ENCODE data around the gene BNIP2.

The BNIP2 gene

DNA sequence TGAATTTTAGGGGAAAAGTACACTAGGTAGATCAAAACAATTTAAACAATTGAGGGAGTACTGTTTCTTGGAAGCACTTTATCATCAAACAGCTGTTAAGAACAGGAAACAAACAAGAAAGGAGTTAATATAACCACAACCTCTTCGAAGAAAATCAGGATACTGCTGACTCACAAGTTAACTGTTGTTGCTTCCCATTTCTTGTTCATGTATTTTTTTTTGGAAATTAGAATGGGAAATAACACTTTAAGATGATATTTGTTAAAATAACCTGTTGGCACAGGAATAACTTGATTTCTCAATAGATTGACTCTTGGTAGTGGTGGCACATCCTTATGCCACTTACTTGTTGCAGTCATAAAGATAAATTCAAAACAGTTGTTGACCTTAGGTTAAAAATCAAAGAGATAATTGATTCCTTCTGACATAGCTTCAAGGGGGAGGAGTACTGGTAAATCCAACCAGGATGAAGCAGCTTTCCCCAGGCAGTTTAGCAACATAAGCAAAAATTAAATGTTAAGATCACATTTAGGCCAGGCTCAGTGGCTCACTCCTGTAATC, 3.3 kb downstream of the BNIP2 start:
- no peaks in the 10 kb centered on the region for H3K27me3 Mint-ChIP-seq (ENCODE audit: low read depth, poor library complexity)
- TF ChIP-seq, protein P1, sequence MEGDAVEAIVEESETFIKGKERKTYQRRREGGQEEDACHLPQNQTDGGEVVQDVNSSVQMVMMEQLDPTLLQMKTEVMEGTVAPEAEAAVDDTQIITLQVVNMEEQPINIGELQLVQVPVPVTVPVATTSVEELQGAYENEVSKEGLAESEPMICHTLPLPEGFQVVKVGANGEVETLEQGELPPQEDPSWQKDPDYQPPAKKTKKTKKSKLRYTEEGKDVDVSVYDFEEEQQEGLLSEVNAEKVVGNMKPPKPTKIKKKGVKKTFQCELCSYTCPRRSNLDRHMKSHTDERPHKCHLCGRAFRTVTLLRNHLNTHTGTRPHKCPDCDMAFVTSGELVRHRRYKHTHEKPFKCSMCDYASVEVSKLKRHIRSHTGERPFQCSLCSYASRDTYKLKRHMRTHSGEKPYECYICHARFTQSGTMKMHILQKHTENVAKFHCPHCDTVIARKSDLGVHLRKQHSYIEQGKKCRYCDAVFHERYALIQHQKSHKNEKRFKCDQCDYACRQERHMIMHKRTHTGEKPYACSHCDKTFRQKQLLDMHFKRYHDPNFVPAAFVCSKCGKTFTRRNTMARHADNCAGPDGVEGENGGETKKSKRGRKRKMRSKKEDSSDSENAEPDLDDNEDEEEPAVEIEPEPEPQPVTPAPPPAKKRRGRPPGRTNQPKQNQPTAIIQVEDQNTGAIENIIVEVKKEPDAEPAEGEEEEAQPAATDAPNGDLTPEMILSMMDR (IDR thresholded peaks at IDR 0.05), result no peak
- peaks cover 51% of the 10 kb centered on the region for H3K36me3 Mint-ChIP-seq (ENCODE audit: low read depth)
- no peak for DNase-seq
- H3K4me3 Mint-ChIP-seq, result no peak overlapping the region
- peaks cover 24% of the 10 kb centered on the region for H3K4me1 Mint-ChIP-seq
- H3K27ac Mint-ChIP-seq, result no peak overlapping the region
- H3K9me3 Mint-ChIP-seq, result no peaks in the 10 kb centered on the region

DNA sequence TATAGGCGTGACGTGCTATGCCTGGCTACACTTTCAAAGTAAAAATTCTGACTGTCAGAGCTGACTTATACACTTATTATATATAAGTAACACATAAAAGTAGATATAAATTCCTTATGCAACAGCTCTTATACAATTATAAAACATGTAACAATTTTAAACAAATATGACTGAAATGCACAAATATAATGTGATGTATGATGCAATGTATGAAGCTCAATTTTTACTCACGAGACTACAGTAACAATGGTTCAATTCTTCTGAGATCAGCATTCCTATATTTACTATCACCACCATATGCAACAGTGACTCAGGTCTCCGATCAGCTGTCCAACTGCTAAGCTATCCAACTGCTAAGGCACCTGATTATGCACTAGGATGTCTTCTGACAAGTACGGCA, 8.2 kb downstream of the BNIP2 start:
- Mint-ChIP-seq H3K27ac (no peak overlapping the region), H3K4me3 (no peak overlapping the region), H3K4me1 (peaks cover 5% of the 10 kb centered on the region), H3K9me3 (no peaks in the 10 kb centered on the region), H3K36me3 (ENCODE audit: low read depth) (peaks cover 74% of the 10 kb centered on the region), H3K27me3 (ENCODE audit: low read depth, poor library complexity) (no peaks in the 10 kb centered on the region)
- DNase-seq, result no peak
- TF ChIP-seq, protein P1 (IDR thresholded peaks at IDR 0.05), result no peak

DNA sequence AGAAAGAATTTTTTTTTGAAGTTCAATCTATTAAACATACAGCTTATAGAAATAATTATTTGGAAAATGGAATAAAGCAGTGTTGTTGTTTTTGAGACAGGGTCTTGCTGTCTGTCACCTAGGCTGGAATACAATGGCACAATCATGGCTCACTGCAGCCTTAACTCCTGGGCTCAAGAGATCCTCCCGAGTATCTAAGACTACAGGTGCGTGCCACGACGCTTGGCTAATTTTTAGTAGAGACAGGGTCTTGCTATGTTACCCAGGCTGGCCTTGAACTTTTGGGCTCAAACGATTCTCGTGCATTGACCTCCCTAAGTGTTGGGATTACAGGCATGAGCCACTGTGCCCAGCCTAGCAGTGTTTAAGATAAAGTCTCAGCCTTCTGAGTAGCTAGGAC, 8.8 kb downstream of the BNIP2 start:
- Mint-ChIP-seq H3K27ac (no peak overlapping the region), H3K36me3 (ENCODE audit: low read depth) (peaks cover 73% of the 10 kb centered on the region), H3K4me1 (peaks cover under 1% of the 10 kb centered on the region), H3K9me3 (no peaks in the 10 kb centered on the region), H3K27me3 (ENCODE audit: low read depth, poor library complexity) (no peaks in the 10 kb centered on the region), H3K4me3 (no peak overlapping the region)
- DNase-seq, result no peak
- TF ChIP-seq, protein P1 (IDR thresholded peaks at IDR 0.05), result no peak

DNA sequence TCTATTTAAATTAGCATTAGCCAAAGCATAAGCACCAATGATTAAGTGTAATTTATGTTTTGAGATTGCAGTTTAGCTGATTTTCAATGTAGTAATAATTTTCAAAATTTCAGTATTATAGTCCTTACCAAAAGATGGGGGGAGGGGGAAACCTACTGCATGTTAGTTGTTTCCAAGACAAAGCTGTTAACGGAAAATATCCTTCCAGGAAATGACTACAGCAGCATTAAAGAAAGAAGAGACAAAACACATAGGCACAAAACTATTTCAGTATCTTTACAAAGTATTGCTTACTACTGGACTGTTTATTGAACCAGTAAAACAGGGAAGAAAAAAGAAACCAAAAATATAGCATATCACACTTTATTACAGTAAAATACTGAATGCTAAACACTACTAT, 10.5 kb downstream of the BNIP2 start:
- Mint-ChIP-seq H3K4me3 (no peak overlapping the region), H3K9me3 (no peaks in the 10 kb centered on the region), H3K36me3 (ENCODE audit: low read depth) (peaks cover 70% of the 10 kb centered on the region), H3K4me1 (no peaks in the 10 kb centered on the region), H3K27me3 (ENCODE audit: low read depth, poor library complexity) (no peaks in the 10 kb centered on the region), H3K27ac (peak overlapping the region; percentile 52)
- TF ChIP-seq, protein P1 (IDR thresholded peaks at IDR 0.05), result no peak
- DNase-seq, result no peak

DNA sequence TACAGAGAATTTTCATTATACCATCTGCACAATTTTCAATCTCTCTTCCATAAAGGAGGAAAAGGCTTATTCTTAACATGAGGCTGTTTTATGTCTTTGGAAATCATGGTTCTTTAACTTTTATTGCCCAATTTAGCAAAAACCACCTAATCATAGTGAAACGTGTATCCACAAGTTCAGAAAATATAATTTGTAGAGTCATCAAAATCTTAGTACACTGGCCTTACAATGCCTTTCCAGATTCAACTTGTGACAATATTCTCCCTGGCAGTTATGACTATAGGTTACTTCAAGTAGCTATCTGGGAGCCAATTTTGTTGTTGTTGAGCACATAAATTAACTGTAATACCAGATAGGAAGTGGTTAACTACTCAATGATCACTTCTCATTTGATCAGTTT, 10.9 kb downstream of the BNIP2 start:
- H3K4me1 Mint-ChIP-seq, result no peaks in the 10 kb centered on the region
- H3K4me3 Mint-ChIP-seq, result no peak overlapping the region
- TF ChIP-seq, protein P1 (IDR thresholded peaks at IDR 0.05), result no peak
- H3K9me3 Mint-ChIP-seq, result no peaks in the 10 kb centered on the region
- no peak overlapping the region for H3K27ac Mint-ChIP-seq
- DNase-seq, result no peak
- peaks cover 67% of the 10 kb centered on the region for H3K36me3 Mint-ChIP-seq (ENCODE audit: low read depth)
- H3K27me3 Mint-ChIP-seq (ENCODE audit: low read depth, poor library complexity), result no peaks in the 10 kb centered on the region

DNA sequence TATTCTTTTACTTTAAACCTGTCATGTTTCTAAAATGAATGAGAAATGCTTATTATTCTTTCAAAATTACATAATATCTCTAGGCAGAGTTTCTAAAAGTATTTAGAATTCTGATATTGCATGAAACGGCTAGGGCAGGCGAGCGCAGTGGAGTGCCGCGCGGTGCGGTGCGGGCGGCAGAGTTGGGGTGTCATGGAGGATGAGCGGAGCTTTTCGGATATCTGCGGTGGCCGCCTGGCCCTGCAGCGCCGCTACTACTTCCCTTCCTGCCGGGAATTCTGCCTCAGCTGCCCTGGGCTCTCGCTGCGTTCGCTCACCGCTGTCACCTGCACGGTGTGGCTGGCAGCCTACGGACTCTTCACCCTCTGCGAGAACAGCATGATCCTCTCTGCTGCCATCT, 12.6 kb downstream of the BNIP2 start:
- peaks cover 63% of the 10 kb centered on the region for H3K36me3 Mint-ChIP-seq (ENCODE audit: low read depth)
- no peak for DNase-seq
- H3K27ac Mint-ChIP-seq, result no peak overlapping the region
- H3K4me1 Mint-ChIP-seq, result no peaks in the 10 kb centered on the region
- no peaks in the 10 kb centered on the region for H3K27me3 Mint-ChIP-seq (ENCODE audit: low read depth, poor library complexity)
- H3K4me3 Mint-ChIP-seq, result no peak overlapping the region
- H3K9me3 Mint-ChIP-seq, result no peaks in the 10 kb centered on the region
- TF ChIP-seq, protein P1 (IDR thresholded peaks at IDR 0.05), result no peak

All from nephron progenitor cell (in vitro differentiated cells).